Embryonic facial prominence (tissue), 1 donor: ENCODE results near the gene HSPA14.
"Not testable (repeated sequence)": the region's sequence is repeated elsewhere in the genome, so short reads cannot be mapped to it uniquely, and the experiment has no call there.

Experiments used
- DNase-seq: peaks from one replicate; pipeline ENCODE4 v3.0.0-alpha.2; 2016; ENCODE audit errors: extremely low spot score

HSPA14 gene

GRCh38 chr10:14837757-14838581 is at the start of gene HSPA14, which contains the start of the genes CDNF and MSANTD7:
TSS of gene HSPA14 (plus strand) at chr10:14838306. CDS start at chr10:14838403, 97 bp downstream.
TSS of gene CDNF (minus strand) at chr10:14838037. CDS start at chr10:14837946, 91 bp downstream.
TSS of gene MSANTD7 (plus strand) at chr10:14838306. CDS start at chr10:14842285, 3,979 bp downstream.
- DNase-seq: peak; percentile 98

GRCh38 chr10:14798636-14799035 is 39.5 kb upstream of the HSPA14 start:
- DNase-seq: no peak

- DNase-seq: no peak
Observed at GRCh38 chr10:14800397-14800796, 37.7 kb upstream of the HSPA14 start.

- no peak for DNase-seq
Observed at GRCh38 chr10:14801723-14802122, 36.4 kb upstream of the HSPA14 start.

- DNase-seq: no peak
Observed at GRCh38 chr10:14803827-14804226, 34.3 kb upstream of the HSPA14 start.

- no peak for DNase-seq
Observed at GRCh38 chr10:14806318-14806717, 31.8 kb upstream of the HSPA14 start.

- no peak for DNase-seq
Observed at GRCh38 chr10:14810969-14811953, 26.8 kb upstream of the HSPA14 start.

- no peak for DNase-seq
Observed at GRCh38 chr10:14812271-14812670, 25.8 kb upstream of the HSPA14 start.

- no peak for DNase-seq
Observed at GRCh38 chr10:14815681-14816080, 22.4 kb upstream of the HSPA14 start.

- DNase-seq: not testable (repeated sequence)
Observed at GRCh38 chr10:14816717-14817116, 21.4 kb upstream of the HSPA14 start.

GRCh38 chr10:14820010-14820774 is 17.9 kb upstream of the HSPA14 start:
- DNase-seq: no peak

- no peak for DNase-seq
Observed at GRCh38 chr10:14820775-14821154, 17.3 kb upstream of the HSPA14 start.

- no peak for DNase-seq
Observed at GRCh38 chr10:14821635-14822375, 16.3 kb upstream of the HSPA14 start.

GRCh38 chr10:14822879-14823755 is 15.0 kb upstream of the HSPA14 start:
- peak; percentile 31 for DNase-seq

GRCh38 chr10:14823966-14824365 is 14.1 kb upstream of the HSPA14 start:
- DNase-seq: no peak

GRCh38 chr10:14826076-14826829 is 11.9 kb upstream of the HSPA14 start:
- no peak for DNase-seq

GRCh38 chr10:14833106-14833505 is 5.0 kb upstream of the HSPA14 start:
- no peak for DNase-seq

- no peak for DNase-seq
Observed at GRCh38 chr10:14836208-14836607, 1.9 kb upstream of the HSPA14 start.
